ENCODE measurements around the gene TRIP6.
"Not testable (repeated sequence)": the region's sequence is repeated elsewhere in the genome, so short reads cannot be mapped to it uniquely, and the experiment has no call there.

The TRIP6 gene

DNA sequence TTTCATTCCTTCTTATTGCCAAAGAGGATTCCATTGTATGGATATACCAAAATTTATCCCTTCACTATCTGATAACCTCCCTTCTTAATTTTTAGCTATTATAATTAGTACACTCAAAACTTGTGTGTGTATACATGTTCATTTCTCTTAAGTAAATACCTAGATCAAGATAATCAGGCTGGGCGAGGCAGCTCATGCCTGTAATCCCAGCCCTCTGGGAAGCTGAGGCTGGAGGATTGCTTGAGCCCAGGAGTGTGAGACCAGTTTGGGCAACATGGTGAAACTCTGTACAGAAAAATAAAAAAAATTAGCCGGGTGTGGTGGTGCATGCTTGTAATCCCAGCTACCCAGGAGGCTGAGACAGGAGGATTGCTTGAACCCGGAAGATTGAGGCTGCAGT, 44.3 kb downstream of the TRIP6 start:
- H3K4me1 ChIP-seq = no peaks in the 10 kb centered on the region
- TF ChIP-seq, protein P1, sequence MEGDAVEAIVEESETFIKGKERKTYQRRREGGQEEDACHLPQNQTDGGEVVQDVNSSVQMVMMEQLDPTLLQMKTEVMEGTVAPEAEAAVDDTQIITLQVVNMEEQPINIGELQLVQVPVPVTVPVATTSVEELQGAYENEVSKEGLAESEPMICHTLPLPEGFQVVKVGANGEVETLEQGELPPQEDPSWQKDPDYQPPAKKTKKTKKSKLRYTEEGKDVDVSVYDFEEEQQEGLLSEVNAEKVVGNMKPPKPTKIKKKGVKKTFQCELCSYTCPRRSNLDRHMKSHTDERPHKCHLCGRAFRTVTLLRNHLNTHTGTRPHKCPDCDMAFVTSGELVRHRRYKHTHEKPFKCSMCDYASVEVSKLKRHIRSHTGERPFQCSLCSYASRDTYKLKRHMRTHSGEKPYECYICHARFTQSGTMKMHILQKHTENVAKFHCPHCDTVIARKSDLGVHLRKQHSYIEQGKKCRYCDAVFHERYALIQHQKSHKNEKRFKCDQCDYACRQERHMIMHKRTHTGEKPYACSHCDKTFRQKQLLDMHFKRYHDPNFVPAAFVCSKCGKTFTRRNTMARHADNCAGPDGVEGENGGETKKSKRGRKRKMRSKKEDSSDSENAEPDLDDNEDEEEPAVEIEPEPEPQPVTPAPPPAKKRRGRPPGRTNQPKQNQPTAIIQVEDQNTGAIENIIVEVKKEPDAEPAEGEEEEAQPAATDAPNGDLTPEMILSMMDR (IDR thresholded peaks at IDR 0.05) = no peak
- H3K27ac ChIP-seq = no peak overlapping the region
- no peak overlapping the region for H2AFZ ChIP-seq
- H3K79me2 ChIP-seq = no peaks in the 10 kb centered on the region
- H3K9me3 ChIP-seq (ENCODE audit: control insufficient read depth, low read length) = no peaks in the 10 kb centered on the region
- H3K9ac ChIP-seq = no peak overlapping the region
- no peaks in the 10 kb centered on the region for H3K36me3 ChIP-seq (ENCODE audit: control insufficient read depth, insufficient read depth, low read length)
- no peak overlapping the region for H3K4me3 ChIP-seq (ENCODE audit: low read depth, low read length)
- no peaks in the 10 kb centered on the region for H3K27me3 ChIP-seq (ENCODE audit: control insufficient read depth, insufficient read depth, low read length)
- H3K4me2 ChIP-seq (ENCODE audit: low read length) = no peak overlapping the region

GRCh38 chr7:100914208-100914878, 47.2 kb downstream of the TRIP6 start:
- H3K4me1 ChIP-seq = no peaks in the 10 kb centered on the region

DNA sequence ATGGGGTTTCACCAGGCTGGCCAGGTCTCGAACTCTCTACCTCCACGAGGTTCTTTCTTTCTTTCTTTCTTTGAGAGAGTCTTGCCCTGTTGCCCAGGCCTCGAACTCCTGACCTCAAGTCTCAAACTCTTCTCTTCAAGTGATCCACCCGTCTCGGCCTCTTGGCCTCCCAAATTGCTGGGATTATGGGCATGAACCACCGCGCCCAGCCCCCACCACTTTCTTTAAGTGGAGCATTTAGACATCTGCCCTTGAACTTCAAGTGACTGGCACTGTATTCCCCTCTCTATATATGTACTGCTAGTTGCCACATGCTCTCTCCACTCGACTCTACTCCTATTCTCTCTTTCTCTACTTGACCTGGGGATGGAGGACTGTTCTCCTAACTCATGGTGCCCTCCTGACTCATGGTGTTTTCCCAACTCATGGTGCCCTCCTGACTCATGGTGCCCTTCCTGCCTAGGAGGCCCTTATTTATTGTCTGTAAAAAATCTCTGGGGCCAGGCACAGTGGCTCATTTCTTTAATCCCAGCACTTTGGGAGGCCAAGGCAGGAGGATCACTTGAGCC, 47.8 kb downstream of the TRIP6 start:
- TF ChIP-seq, protein P1 (IDR thresholded peaks at IDR 0.05) = no peak
- H3K36me3 ChIP-seq (ENCODE audit: control insufficient read depth, insufficient read depth, low read length) = no peaks in the 10 kb centered on the region
- no peak overlapping the region for H3K27ac ChIP-seq

More at GRCh38 chr7:100914208-100914878, 47.2 kb downstream of the TRIP6 start:
- peak overlapping the region; percentile 35 for H3K4me2 ChIP-seq (ENCODE audit: low read length)
- TF ChIP-seq, protein P1 (IDR thresholded peaks at IDR 0.05) = no peak
- no peaks in the 10 kb centered on the region for H3K79me2 ChIP-seq
- H3K4me3 ChIP-seq (ENCODE audit: low read depth, low read length) = no peak overlapping the region
- no peaks in the 10 kb centered on the region for H3K36me3 ChIP-seq (ENCODE audit: control insufficient read depth, insufficient read depth, low read length)
- H3K27me3 ChIP-seq (ENCODE audit: control insufficient read depth, insufficient read depth, low read length) = no peaks in the 10 kb centered on the region
- H3K9me3 ChIP-seq (ENCODE audit: control insufficient read depth, low read length) = no peaks in the 10 kb centered on the region
- H3K27ac ChIP-seq = no peak overlapping the region
- H2AFZ ChIP-seq = no peak overlapping the region
- H3K9ac ChIP-seq = no peak overlapping the region

DNA sequence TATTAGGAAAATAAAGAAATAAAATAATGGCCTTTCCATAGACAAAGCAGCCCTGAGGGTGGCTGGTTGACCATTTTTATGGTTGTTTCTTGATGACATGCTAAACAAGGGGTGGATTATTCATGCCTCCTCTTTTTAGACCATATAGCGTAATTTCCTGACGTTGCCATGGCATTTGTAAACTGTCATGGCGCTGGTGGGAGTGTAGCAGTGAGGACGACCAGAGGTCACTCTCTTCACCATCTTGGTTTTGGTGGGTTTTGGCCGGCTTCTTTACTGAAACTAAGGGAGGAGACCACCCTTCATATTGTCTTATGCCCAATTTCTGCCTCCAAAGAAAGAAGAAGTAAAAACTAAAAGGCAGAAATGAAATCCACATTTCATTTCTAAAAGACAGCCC, 52.1 kb downstream of the TRIP6 start:
- not testable (repeated sequence) for H3K79me2 ChIP-seq

More for the DNA sequence above, 47.8 kb downstream of the TRIP6 start:
- Histone ChIP-seq H3K27me3 (ENCODE audit: control insufficient read depth, insufficient read depth, low read length) (no peaks in the 10 kb centered on the region), H3K4me1 (no peaks in the 10 kb centered on the region), H2AFZ (no peak overlapping the region), H3K4me3 (ENCODE audit: low read depth, low read length) (no peak overlapping the region), H3K9ac (no peak overlapping the region), H3K79me2 (no peaks in the 10 kb centered on the region), H3K4me2 (ENCODE audit: low read length) (no peak overlapping the region), H3K9me3 (ENCODE audit: control insufficient read depth, low read length) (no peaks in the 10 kb centered on the region)

DNA sequence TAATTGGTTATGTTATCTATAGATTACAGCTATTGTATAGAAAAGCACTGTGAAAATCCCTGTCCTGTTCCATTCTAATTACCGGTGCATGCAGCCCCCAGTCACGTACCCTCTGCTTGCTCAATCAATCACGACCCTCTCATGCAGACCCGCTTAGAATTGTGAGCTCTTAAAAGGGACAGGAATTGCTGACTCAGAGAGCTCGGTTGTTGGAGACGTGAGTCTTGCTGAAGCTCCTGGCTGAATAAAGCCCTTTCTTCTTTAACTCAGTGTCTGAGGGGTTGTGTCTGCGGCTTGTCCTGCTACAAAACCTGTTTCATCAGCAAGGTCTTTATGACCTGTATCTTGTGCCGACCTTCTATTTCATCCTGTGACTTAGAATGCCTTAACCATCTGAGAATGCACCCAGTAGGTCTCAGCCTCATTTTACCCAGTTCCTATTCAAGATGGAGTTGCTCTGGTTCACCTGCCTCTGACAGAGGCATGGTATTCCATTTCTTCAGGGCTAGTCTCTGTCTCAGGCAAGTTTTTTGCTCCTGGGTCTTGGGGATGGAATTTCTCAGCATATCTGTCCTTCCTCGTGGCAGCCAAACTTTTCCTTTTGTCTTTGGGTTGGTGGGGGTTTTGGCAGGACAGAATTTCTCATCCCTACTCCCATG, 52.7 kb downstream of the TRIP6 start:
- not testable (repeated sequence) for H3K4me2 ChIP-seq (ENCODE audit: low read length); H2AFZ ChIP-seq; H3K27me3 ChIP-seq (ENCODE audit: control insufficient read depth, insufficient read depth, low read length); H3K36me3 ChIP-seq (ENCODE audit: control insufficient read depth, insufficient read depth, low read length); H3K27ac ChIP-seq; H3K9me3 ChIP-seq (ENCODE audit: control insufficient read depth, low read length); H3K9ac ChIP-seq; H3K4me1 ChIP-seq; H3K79me2 ChIP-seq; H3K4me3 ChIP-seq (ENCODE audit: low read depth, low read length)

More for the DNA sequence above, 52.1 kb downstream of the TRIP6 start:
- not testable (repeated sequence) for H3K27ac ChIP-seq; H3K27me3 ChIP-seq (ENCODE audit: control insufficient read depth, insufficient read depth, low read length); H3K9ac ChIP-seq; H3K4me2 ChIP-seq (ENCODE audit: low read length); H2AFZ ChIP-seq; H3K36me3 ChIP-seq (ENCODE audit: control insufficient read depth, insufficient read depth, low read length); H3K9me3 ChIP-seq (ENCODE audit: control insufficient read depth, low read length); H3K4me3 ChIP-seq (ENCODE audit: low read depth, low read length); H3K4me1 ChIP-seq

All from parathyroid adenoma (tissue), 2 donors.